K562 (cell line): Measurements from ENCODE around the gene KEL. TPM values are rescaled to one million over a fixed set of nuclear protein-coding genes. Genes with fewer than 3 reads are reported as not detected.

Experiments
- ATAC-seq: fragments of 200-7000 bp; cut with Tn5 transposase; 3 replicates; pipeline ENCODE4 v1.9.1; 2020; ENCODE audit warnings: moderate library complexity
- BruUV-seq: library from RNA; stranded (reverse); fragments of 400-500 nt; replicated peaks from 2 replicates; lab custom pipeline; 2021; lab: Mats Ljungman, UMichigan
- CTCF ChIA-PET: fragments of 300-600 bp; formaldehyde crosslinking; extraction: SDS; loops from one replicate; lab custom pipeline; 2021; ENCODE audit warnings: low intra/inter-chr PET ratio; lab: Yijun Ruan, JAX
- POLR2A ChIA-PET: fragments of 300-600, 350-650 bp; sonication (Branson Sonifier 250); formaldehyde crosslinking; extraction: SDS; loops from one replicate; lab custom pipeline; 2021; ENCODE audit warnings: antibody characterized with exemption, inconsistent platforms; lab: Yijun Ruan, JAX
- DNase-seq, 4 experiments: peaks; one replicate each; pipeline versions ENCODE4 v3.0.0 to v3.0.0-alpha.2; 2011 to 2018; ENCODE audit warnings: low spot score in 3 of 4, mixed read lengths in 3 of 4; ENCODE audit errors: extremely low read depth in 1 of 4
- FAIRE-seq: peaks from 2 replicates; lab custom pipeline; 2011; peaks lifted over from hg19 to GRCh38; lab: Jason Lieb, UNC
- H2AFZ ChIP-seq: 2 replicates; pipeline ENCODE4 v1.6.0; 2011; ENCODE audit warnings: low read depth, low read length, control low read depth, inconsistent platforms
- H3K27ac ChIP-seq: fragments of 200-600 bp; 3 replicates; pipeline ENCODE4 v1.8.0; 2011; ENCODE audit warnings: low read depth, mild to moderate bottlenecking, control low read depth, inconsistent platforms, low read length, moderate library complexity, mixed read lengths; ENCODE audit errors: extremely low read depth
- H3K27me3 ChIP-seq, 2 experiments: fragments of 300-600 bp in 1 of 2; 2 replicates in 1 of 2; 3 replicates in 1 of 2; pipeline versions ENCODE4 v1.6.0 to v1.8.0; 2011; ENCODE audit warnings: inconsistent platforms in 2 of 2, low read length in 2 of 2, mild to moderate bottlenecking in 1 of 2, mixed read lengths in 1 of 2, moderate library complexity in 1 of 2; ENCODE audit not compliant: control insufficient read depth in 2 of 2, insufficient read depth in 2 of 2
- H3K36me3 ChIP-seq: fragments of 300-600 bp; 3 replicates; pipeline ENCODE4 v1.8.0; 2011; ENCODE audit warnings: mild to moderate bottlenecking, low read length, inconsistent platforms; ENCODE audit not compliant: control insufficient read depth, insufficient read depth
- H3K4me1 ChIP-seq, 2 experiments: fragments of 200-600 bp in 1 of 2; replicated peaks in 1 of 2; 2 replicates in 1 of 2; 3 replicates in 1 of 2; pipeline versions ENCODE4 v1.5.1 to v1.8.0; 2011; ENCODE audit warnings: inconsistent platforms in 2 of 2, low read length in 2 of 2, mild to moderate bottlenecking in 1 of 2, mixed read lengths in 1 of 2, moderate library complexity in 1 of 2; ENCODE audit not compliant: control insufficient read depth in 2 of 2, insufficient read depth in 2 of 2
- H3K4me2 ChIP-seq: 2 replicates; pipeline ENCODE4 v1.6.1; 2011; ENCODE audit warnings: low read length, control low read depth, inconsistent platforms, mixed read lengths; ENCODE audit not compliant: insufficient read depth
- H3K4me3 ChIP-seq: fragments of 200-600 bp; sonication (generic), shearing (Covaris generic); 2 replicates; pipeline ENCODE4 v1.5.1; 2016; ENCODE audit warnings: control low read depth, inconsistent platforms
- H3K79me2 ChIP-seq: fragments of 200-600 bp; 3 replicates; pipeline ENCODE4 v1.8.0; 2011; ENCODE audit warnings: low read length, inconsistent platforms; ENCODE audit not compliant: control insufficient read depth, insufficient read depth
- H3K9ac ChIP-seq, 2 experiments: 2 replicates each; pipeline versions ENCODE4 v1.6.0 to v1.6.1; 2011; ENCODE audit warnings: low read depth in 2 of 2, low read length in 2 of 2, control low read depth in 1 of 2, inconsistent platforms in 1 of 2, mild to moderate bottlenecking in 1 of 2, mixed read lengths in 1 of 2; ENCODE audit not compliant: insufficient read depth in 1 of 2
- H3K9me1 ChIP-seq: one replicate; pipeline ENCODE4 v1.6.0; 2011; ENCODE audit warnings: inconsistent platforms, mild to moderate bottlenecking, low read length, moderate library complexity; ENCODE audit not compliant: control insufficient read depth, insufficient read depth
- H3K9me3 ChIP-seq: replicated peaks from 2 replicates; pipeline ENCODE4 v1.5.1; 2011; ENCODE audit warnings: low read depth, low read length, inconsistent platforms; ENCODE audit not compliant: control insufficient read depth, insufficient read depth
- H4K20me1 ChIP-seq: replicated peaks from 2 replicates; pipeline ENCODE4 v1.6.1; 2011; ENCODE audit warnings: low read length, inconsistent platforms, mixed read lengths; ENCODE audit not compliant: control insufficient read depth, insufficient read depth
- FOXK1 ChIP-seq: sonication (generic); formaldehyde crosslinking; IDR thresholded peaks from 2 replicates; pipeline ENCODE4 v1.8.0; 2022; ENCODE audit warnings: missing genetic modification reagents, mild to moderate bottlenecking, borderline replicate concordance
- GTF2E2 ChIP-seq: fragments of 200-800 bp; sonication (Bioruptor generic); IDR thresholded peaks from 2 replicates; pipeline ENCODE4 v1.6.1; 2016; ENCODE audit warnings: missing genetic modification characterization, missing compliant biosample characterization
- KDM5B ChIP-seq: fragments of 200-600 bp; sonication (generic); IDR thresholded peaks from 2 replicates; pipeline ENCODE4 v1.6.1; 2012; ENCODE audit warnings: low read depth, mild to moderate bottlenecking, moderate library complexity, low read length, control low read depth, inconsistent platforms; ENCODE audit not compliant: insufficient replicate concordance
- MTF1 ChIP-seq: fragments of 250-450 bp; sonication (Bioruptor Pico); IDR thresholded peaks from 2 replicates; pipeline ENCODE4 v1.9.0; 2021; ENCODE audit warnings: moderate library complexity, mild to moderate bottlenecking, inconsistent platforms, borderline replicate concordance
- NFYB ChIP-seq: IDR thresholded peaks from 2 replicates; pipeline ENCODE4 v1.6.1; 2011; ENCODE audit warnings: mild to moderate bottlenecking, moderate library complexity; ENCODE audit not compliant: insufficient read length; ENCODE audit errors: extremely low read depth
- PTBP1 ChIP-seq: fragments of 200-400 bp; formaldehyde crosslinking; IDR thresholded peaks from 2 replicates; pipeline ENCODE4 v1.6.1; 2017; ENCODE audit warnings: low read depth, low read length
- ZFX ChIP-seq: sonication (generic); formaldehyde crosslinking; IDR thresholded peaks from 2 replicates; pipeline ENCODE4 v1.8.0; 2022; ENCODE audit warnings: mild to moderate bottlenecking, missing genetic modification reagents, moderate library complexity
- WGBS: fragments of 100-300 bp; shearing (Covaris generic); methylation state at CpG from one replicate; pipeline ENCODE4 v1.1.6; 2016; ENCODE audit warnings: low coverage, mixed read lengths; ENCODE audit not compliant: insufficient coverage; ENCODE audit errors: missing lambda C conversion rate; 5-methylcytosine and 5-hydroxymethylcytosine counted together
- in situ Hi-C: fragments of 300-500 bp; cut with MboI; formaldehyde crosslinking; loops from 4 replicates; pipeline ENCODE4 v1.15.0; 2018; ENCODE audit warnings: inconsistent platforms, mixed read lengths
- intact Hi-C: fragments of 100-400 bp; cut with micrococcal nuclease; formaldehyde crosslinking; loops from 2 replicates; pipeline ENCODE4 v1.14.2; 2022
- polyA plus RNA-seq, 8 experiments: library from polyadenylated mRNA; depleted of rRNA in 4 of 8; stranded (reverse) in 5 of 8; unstranded in 3 of 8; fragments of >200 nt; fragmentation: Nextera tagmentation in 2 of 8; fragmentation: Illumina TruSeq in 1 of 8; extraction: Ambion mirVana in 2 of 8; extraction: Trizol in 1 of 8; gene quantifications; 2 replicates each; pipeline versions ENCODE4 v1.2.1 to v1.2.3, GENCODE V29; 2011 to 2014; ENCODE audit warnings: inconsistent platforms in 1 of 8, missing spikeins in 1 of 8
- total RNA-seq, 7 experiments: library from RNA; depleted of rRNA in 6 of 7; stranded (reverse); fragments of >200 nt in 6 of 7; fragmentation: Illumina TruSeq in 2 of 7; extraction: Trizol in 2 of 7; gene quantifications; 2 replicates each; pipeline versions ENCODE4 v1.2.1 to v1.2.3, GENCODE V29; 2011 to 2021; ENCODE audit warnings: low replicate concordance in 1 of 7
- TF ChIP-seq, protein P1 (sequence below), 2 experiments: fragments of 450-650 bp; formaldehyde crosslinking in 1 of 2; IDR thresholded peaks; 2 replicates each; pipeline versions ENCODE4 v1.4.0 to v1.6.1; 2014 to 2020; ENCODE audit warnings: mild to moderate bottlenecking in 2 of 2, borderline replicate concordance in 1 of 2, low read depth in 1 of 2
- TF ChIP-seq, protein P2 (sequence below), 2 experiments: fragments of 250-450 bp in 1 of 2; fragments of 450-650 bp in 1 of 2; sonication (Bioruptor Pico) in 1 of 2; IDR thresholded peaks; 2 replicates each; pipeline versions ENCODE4 v1.6.1 to v1.8.0; 2016 to 2021; ENCODE audit warnings: mild to moderate bottlenecking in 2 of 2, moderate library complexity in 2 of 2, missing compliant biosample characterization in 1 of 2, missing genetic modification characterization in 1 of 2

Gene KEL
- total and polyA plus RNA-seq, 9 of the 15 experiments (the other 6 are each of a cell fraction or from before 2014, with no cell fraction given), result 9.0 to 47.4 (median 22.2) TPM

- peak; percentile 71 to 77 (median 74) for DNase-seq
- H3K27ac ChIP-seq, result peak overlapping the region; percentile 74; the same call in 1 of the 3 replicates
- H2AFZ ChIP-seq, result 0 out of 2 replicates have a peak overlapping the region, but pooled peaks have one; percentile 91
- ChIA-PET CTCF (interaction anchor here (1.3 to 3.1 kb wide), 2 partner anchors 42 to 80 kb away, joined by 4 to 15 read pairs; no protein-coding TSS in a partner anchor), POLR2A (interaction anchor here (0.7 to 3.1 kb wide), 12 partner anchors 9 to 519 kb away, joined by 3 to 13 read pairs (median 6); no protein-coding TSS in a partner anchor)
- intact Hi-C loops (loop anchor here (1.0 to 2.0 kb wide), 4 partner anchors 22 to 107 kb away; partner anchors contain the start of gene LLCFC1), in situ Hi-C loops (no loop called here)
- no TSS peak for BruUV-seq
- peak overlapping the region; percentile 98 for H3K4me2 ChIP-seq
- WGBS, result 23% methylated on average over 5 of the region's 5 CpGs
- no peak for FAIRE-seq
- ATAC-seq, result peak; percentile 69
- H3K9me1 ChIP-seq, result no peaks in the 10 kb centered on the region
- no peaks in the 10 kb centered on the region for H3K9me3 ChIP-seq
- peak overlapping the region; percentile 73 to 75 for H3K9ac ChIP-seq
- peak overlapping the region; percentile 56 for H3K4me3 ChIP-seq
- peaks cover 43% of the 10 kb centered on the region for H3K36me3 ChIP-seq
- H3K27me3 ChIP-seq, result no peaks in the 10 kb centered on the region
- peaks cover 15% of the 10 kb centered on the region for H4K20me1 ChIP-seq
- H3K4me1 ChIP-seq, result peaks cover 44 to 79% of the 10 kb centered on the region in 2 experiments
- H3K79me2 ChIP-seq, result peaks cover 25% of the 10 kb centered on the region
- TF ChIP-seq, protein P1, sequence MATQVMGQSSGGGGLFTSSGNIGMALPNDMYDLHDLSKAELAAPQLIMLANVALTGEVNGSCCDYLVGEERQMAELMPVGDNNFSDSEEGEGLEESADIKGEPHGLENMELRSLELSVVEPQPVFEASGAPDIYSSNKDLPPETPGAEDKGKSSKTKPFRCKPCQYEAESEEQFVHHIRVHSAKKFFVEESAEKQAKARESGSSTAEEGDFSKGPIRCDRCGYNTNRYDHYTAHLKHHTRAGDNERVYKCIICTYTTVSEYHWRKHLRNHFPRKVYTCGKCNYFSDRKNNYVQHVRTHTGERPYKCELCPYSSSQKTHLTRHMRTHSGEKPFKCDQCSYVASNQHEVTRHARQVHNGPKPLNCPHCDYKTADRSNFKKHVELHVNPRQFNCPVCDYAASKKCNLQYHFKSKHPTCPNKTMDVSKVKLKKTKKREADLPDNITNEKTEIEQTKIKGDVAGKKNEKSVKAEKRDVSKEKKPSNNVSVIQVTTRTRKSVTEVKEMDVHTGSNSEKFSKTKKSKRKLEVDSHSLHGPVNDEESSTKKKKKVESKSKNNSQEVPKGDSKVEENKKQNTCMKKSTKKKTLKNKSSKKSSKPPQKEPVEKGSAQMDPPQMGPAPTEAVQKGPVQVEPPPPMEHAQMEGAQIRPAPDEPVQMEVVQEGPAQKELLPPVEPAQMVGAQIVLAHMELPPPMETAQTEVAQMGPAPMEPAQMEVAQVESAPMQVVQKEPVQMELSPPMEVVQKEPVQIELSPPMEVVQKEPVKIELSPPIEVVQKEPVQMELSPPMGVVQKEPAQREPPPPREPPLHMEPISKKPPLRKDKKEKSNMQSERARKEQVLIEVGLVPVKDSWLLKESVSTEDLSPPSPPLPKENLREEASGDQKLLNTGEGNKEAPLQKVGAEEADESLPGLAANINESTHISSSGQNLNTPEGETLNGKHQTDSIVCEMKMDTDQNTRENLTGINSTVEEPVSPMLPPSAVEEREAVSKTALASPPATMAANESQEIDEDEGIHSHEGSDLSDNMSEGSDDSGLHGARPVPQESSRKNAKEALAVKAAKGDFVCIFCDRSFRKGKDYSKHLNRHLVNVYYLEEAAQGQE (IDR thresholded peaks at IDR 0.05; ENCODE audit: borderline replicate concordance), result peak; percentile 30; the same call in 1 of the 2 replicates
- TF ChIP-seq, protein P1 (CRISPR knock-in tag; IDR thresholded peaks at IDR 0.05; ENCODE audit: low read depth), result no peak
- TF ChIP-seq FOXK1 (CRISPR knock-in tag) (0 out of 2 replicates have a peak, but pooled peaks have one; percentile 31), MTF1 (CRISPR knock-in tag) (no peak), PTBP1 (no peak), KDM5B (peak; percentile 38), NFYB (no peak), GTF2E2 (tag) (no peak), ZFX (no peak)
- TF ChIP-seq, protein P2, sequence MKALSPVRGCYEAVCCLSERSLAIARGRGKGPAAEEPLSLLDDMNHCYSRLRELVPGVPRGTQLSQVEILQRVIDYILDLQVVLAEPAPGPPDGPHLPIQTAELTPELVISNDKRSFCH (CRISPR knock-in tag; IDR thresholded peaks at IDR 0.05), result no peak
- TF ChIP-seq, protein P2 (tag; IDR thresholded peaks at IDR 0.05), result no peak
Observed at GRCh38 chr7:142960955-142961512, 1.1 kb downstream of the KEL start.
